Esophagus muscularis mucosa (tissue), 2 donors: ENCODE measurements around the gene PPARA.

ENCODE experiments used
- EP300 ChIP-seq: sonication (generic); formaldehyde crosslinking; IDR thresholded peaks from one replicate; pipeline ENCODE4 v1.6.1; 2017; ENCODE audit warnings: antibody characterized with exemption
- POLR2A ChIP-seq: fragments of 450-650 bp; IDR thresholded peaks from one replicate; pipeline ENCODE4 v1.6.1; 2017; ENCODE audit warnings: antibody characterized with exemption, moderate library complexity, mild to moderate bottlenecking, low read depth

GRCh38 chr22:46220921-46221320, 70.6 kb downstream of the PPARA start:
- TF ChIP-seq EP300 (no peak), POLR2A (no peak)
